HG02938 (cell line): Measurements from ENCODE around the gene STX8.

ENCODE experiments used
- ATAC-seq: cut with Tn5 transposase; IDR thresholded peaks from one replicate; pipeline ENCODE4 v1.9.1; 2021; ENCODE audit warnings: mild to moderate bottlenecking, moderate library complexity; ENCODE audit not compliant: unreplicated experiment

Gene STX8

DNA sequence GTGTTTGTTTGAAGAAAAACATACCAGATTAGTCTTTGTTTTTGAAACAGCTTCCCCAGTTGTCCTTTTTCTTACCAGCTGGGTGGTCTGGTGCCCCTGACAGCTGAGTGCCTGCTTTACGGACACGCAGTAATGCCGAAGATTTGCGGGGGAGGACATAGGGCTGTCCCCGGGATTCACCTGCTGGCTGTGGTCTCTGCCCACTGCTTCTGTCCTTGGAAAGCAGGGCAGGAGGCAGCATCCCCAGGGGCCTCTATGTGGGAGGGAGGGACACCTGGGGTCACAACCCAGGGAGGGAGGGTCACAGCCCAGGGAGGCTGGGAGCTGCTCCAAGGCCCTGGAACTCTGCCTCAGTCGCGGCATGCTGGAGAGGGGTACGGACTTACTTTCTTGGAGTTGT lies 332.6 kb downstream of the STX8 start:
- no peak for ATAC-seq

DNA sequence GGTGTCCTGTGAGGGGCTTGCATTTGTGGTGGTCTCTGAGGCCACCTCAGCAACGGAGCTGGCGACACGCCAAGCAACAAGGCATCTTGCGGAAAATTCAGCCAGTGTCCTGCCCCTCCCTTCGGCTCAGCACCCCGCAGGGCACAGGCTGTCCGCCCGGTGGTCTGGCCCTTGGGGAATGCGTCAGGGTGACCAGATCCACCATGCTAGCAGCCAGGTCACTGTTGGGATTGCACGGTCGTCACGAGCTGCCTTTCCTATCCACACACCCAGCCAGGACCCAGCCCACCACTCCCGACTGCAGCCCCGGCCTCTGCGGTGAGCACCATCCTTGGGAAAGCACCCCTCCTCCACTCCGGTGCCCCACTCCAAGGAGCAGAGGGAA lies 333.1 kb downstream of the STX8 start:
- ATAC-seq = no peak

DNA sequence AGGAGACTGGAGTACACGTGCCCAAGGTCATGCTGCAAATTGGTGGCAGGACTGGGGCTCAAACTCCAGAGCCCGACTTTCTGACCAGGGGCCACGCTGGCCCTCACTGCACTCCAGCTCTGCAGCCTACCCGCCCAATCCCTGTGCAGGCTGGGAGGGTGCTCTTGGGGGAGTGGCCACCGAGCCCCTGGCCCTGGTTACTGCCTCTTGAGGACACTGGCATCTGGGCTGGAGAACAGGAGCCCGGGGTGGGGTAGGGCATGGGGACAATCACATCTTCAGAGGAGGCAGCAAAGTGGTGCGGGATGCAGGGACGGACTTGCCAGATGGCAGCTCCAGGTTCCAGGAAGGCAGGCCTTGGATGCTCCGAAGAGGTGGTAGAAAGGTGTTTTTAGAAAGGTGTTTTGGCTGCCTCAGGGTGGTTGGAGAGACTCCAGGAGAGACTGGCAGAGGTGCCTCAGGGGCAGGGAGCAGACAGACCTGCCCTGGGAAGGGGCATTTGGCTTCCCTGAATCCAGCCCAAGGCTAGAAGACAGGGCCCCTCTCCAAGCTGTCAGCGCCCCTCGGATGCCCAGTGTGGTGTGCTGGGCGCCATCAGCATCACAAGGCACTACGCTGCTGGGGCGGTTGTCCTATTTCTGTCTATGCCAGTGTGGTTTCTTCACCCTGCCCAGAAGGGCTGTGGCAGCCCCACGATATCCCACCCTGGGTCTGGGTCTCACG lies 333.7 kb downstream of the STX8 start:
- ATAC-seq = no peak

DNA sequence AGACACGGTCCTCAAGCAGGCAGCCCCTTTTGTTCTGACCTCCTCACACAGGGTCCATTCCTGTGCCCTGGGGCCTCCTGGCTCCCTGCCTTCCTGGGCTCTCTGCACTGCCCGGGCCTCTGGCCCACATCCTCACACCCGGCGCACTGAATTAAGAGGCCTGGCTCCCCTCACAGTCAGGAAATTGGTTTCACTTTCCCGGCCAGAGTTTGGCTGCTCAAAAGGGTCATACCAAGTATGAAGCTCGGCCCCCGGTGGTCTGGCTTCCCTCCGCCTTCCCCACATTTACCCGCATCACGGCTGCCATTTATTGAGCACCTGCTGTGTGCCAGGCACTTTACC lies 334.3 kb downstream of the STX8 start:
- no peak for ATAC-seq

DNA sequence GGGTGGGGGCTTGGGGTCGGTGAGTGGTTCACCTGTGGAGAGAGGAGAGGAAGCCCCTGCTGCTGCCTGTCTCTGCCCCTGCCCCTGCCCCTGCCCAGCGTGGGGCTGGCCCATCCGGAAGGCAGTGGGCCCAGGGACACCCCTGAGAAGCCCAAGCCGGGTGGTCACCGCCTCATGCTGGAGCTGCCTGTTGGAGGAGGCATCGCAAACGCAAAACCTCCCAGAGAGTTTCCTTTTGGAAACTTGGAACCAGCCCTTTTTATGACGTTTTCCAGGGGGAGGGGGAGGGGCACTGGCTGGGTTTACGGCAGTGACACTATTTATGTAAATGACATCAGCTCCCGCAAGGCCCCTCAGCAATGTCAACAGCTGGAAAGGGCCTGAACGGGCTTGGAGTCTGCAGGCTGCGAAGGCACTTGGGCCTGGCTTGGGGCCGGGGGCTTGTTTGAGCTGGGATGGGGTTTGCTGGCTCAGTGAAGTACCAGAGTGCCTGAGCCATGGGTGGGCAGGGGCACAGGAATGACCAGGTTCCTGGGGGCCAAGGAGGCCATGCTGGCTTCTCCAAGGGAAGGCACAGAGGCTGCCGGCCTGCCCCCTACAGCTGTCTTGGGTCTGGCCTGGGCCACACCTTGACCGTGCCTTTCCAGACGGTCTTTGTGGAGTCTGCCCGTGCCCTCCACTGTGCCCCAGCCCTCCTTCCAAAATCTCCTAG lies 334.8 kb downstream of the STX8 start:
- no peak for ATAC-seq

DNA sequence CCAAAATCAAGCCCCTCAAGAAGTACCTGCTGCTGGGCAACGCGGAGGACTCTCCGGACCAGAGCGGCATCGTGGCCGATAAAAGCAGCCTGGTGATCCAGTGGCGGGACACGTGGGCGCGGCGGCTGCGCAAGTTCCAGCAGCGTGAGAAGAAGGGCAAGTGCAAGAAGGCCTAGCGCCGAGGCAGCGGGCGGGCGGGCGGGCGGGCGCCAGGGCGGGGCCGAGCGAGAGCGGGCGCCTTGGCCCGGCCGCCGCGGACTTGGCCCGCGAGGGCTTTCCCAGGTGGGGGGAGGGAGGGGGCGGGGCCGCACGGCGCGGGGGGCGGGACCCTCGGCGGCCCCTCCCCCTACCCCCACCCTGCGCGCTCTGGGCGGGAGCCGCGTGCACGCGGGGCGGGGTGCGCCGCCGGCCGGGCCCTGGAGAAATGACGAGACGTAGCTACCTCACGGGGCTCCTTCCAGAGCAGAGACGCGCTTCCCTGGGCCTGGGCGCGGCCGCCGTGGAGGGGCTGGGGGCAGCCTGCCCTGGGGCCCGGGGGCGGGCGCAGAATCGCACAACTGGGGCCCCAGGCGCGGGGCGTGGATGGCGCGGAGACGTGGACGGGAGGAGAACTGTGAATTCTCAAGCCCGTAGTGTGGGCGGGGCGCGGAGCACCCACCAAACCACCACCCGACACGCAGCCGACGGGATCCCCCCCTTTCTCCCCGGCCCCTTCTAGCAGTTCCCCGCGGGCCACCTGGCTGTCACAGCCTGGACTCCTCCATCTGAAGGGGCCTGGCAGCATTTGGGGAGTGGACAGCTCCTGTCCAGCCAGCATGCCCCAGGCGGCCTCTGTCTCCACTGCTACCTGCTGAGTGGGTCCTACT lies 335.6 kb downstream of the STX8 start:
- ATAC-seq = peak; percentile 65

DNA sequence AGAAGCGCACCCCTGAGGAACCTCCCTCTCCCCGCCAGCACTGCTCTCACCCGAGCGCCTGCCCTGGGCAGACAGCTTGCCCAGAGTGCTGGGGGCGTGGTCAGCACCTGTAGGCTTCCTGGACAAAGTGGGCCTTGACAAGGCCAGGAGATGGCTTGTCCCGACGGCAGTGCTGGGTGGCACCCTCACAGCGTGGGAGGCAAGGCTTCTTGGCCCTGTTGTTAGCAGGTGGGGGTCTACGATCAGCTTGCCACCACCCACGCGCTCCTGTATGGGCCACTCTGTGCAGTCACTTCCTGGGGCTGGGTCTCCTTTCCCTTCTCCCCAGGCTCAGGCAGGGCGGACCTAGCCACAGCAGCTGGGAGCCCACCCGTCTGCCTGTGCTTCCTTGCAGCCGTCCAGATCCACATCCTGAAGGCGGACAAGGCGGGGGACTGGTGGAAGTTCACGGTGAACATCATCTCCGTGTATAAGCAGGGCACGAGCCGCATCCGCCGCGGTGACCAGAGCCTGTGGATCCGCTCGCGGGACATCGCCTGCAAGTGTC lies 336.3 kb downstream of the STX8 start:
- ATAC-seq = no peak

DNA sequence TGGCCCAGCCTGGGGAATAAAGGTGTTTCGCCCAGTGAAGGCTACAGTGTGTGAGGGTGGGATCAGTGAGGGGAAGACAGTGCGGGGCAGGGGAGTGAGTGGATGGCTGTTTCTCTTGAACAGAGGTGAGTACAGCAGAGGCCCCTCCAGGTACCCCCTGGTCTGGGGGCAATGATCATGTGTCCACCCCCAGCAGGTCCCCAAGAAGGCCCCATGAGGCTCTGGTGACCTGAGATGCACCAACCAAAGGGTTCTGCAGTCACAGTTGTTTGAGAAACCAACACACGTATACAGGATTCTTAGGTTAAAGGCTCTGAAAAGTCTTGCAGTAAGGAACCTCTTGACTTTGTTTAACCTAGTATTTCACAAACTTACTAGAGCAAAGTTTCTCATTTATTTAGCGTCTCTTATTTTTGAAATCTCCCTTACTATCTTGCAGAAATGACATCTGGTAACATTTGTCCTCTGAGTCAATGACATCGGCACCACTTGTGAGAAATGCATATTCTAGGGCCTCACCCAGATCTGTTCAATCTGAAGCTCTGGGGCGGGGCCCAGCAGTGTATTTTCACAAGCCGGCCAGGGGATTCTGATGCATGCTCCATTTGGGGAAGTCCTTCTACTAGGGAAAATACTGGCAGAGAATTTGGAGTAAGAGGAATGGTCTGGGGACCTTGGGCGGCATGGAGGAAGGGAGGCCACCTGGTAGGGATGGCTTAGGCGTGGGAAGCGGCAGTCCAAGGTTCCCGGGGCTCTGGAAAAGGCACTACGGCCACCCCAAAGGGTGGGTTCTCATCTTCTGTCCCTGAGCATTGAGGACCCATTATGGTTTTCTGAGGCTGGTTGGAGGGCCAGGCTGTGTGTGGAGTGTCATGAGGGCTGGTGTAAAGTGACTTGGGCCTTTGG lies 337.0 kb downstream of the STX8 start:
- no peak for ATAC-seq

DNA sequence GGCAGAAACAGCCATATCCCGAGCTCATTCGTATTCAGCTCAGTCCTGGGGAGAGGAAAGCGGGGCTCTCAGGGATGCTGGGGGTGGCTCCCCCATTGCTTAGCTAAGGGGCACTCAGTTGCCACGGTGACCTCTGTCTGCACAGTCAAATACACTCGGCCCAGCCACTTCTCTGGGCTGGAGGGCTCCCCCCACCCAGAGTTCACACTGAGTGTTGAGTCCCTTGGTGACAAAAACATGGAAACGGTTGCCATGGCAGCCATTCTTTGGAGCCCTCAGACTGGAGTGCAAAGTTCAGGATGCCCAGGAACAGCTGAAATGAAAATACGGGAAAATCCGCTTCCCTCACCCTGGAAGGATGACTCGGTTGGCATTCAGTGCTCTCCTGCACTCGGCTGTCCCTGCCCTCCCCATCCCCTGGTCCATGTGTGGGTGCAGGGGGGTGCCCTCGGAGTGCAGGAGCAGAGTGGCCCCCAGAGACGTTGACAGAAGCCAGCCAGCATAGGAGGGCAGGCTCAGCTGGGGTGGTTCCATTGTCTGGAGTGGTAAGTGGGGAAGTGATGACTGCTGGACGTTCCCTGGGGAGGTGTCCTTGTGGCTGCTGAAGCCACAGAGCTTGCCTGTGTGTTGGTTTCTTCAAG lies 337.8 kb downstream of the STX8 start:
- ATAC-seq = no peak

DNA sequence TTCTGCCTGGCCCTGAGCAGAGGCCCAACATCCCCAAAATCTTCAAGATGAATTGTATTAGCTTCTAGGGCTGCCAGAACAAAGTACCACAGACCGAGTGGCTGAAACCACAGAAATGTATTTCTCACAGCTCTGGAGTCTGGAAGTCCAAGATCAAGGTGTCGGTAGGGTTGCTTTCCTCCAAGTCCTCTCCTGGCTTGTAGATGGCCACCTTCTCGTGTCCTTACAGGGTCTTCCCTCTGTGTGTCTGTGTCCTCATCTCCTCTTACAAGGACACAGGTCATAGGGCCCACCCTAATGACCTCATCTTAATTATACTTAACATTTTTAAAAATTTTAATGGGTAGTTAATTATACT lies 338.6 kb downstream of the STX8 start:
- ATAC-seq = no peak

DNA sequence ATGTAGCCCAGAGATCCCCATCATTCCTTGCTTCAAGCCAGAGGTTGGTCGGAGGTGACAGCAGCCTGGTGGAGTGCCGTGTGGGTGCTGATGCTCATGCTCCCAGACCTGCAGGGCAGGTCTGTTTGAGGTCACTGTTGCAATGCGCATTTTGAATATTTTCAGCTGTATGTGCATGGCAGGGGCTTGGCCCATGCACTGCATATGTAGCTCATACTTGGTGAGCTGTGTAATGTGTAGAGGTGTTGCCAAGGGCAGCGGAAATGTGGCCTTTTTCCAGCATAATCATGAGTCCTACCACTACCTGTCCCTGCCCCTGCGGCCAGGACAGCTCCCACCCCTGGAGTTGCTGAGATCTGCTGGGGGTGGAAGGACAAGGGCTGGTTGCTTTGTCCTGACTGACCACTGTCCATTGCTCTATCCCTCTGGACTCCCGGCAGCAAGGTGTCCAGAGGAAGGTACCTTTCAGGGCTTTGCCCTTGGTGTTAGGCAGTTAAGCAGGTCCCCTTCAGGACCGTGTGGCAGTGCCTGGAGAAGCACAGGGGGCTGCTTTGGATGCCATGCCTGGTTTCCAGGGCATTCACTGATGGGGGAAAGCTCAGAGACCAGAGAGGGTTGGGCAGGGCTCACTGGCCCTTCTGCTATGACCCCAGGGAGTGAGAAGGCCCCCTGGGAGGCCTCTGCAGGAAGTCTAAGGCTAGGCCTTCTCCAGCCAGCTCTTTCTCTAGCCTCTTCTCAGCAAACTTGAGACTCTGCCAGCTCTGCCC lies 339.2 kb downstream of the STX8 start:
- ATAC-seq = no peak

DNA sequence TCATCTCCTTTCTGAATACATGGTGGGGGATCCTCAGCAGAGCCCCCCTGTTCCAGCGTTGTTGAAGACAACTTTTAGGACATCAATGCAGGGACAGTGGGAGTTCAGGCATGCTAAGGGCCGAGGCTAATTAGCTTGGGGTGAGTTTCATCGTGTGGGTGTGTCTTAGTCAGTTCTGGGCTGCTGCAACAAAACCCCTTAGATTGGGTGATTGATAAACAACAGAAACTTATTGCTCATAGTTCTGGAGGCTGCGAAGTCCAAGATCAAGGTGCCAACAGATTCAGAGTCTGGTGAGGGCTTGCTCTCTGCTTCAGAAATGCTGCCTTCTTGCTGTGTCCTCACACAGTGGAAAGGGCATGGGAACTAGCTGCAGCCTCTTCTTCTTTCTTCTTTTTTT lies 340.3 kb downstream of the STX8 start:
- ATAC-seq = no peak

DNA sequence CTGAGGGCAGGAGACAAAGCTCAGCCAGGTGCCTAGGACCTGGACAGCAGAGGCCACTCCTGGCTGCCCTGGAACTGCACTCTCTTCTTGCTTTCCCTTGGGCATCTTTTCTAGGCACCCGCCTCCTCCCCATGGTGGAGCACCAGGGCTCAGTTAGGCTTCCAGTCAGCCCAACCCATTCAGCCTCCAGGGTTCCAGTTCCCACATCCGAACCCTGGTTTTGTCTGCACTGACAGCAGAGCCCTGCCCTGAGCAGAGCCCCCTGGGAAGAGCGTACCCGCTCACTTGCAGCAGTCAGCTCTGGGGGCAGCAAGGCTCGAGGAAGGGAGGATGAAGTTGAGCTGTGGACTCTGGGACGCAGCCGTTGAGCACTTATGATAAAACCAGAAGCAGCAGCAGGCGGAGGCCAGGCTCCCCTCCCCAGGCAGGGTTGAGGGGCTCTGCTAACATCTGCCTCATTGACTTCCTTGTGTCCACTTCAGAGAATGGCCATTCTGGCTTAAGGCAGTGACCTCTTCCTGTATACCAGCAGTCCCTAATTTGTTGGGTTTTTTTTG lies 341.2 kb downstream of the STX8 start:
- ATAC-seq = no peak

DNA sequence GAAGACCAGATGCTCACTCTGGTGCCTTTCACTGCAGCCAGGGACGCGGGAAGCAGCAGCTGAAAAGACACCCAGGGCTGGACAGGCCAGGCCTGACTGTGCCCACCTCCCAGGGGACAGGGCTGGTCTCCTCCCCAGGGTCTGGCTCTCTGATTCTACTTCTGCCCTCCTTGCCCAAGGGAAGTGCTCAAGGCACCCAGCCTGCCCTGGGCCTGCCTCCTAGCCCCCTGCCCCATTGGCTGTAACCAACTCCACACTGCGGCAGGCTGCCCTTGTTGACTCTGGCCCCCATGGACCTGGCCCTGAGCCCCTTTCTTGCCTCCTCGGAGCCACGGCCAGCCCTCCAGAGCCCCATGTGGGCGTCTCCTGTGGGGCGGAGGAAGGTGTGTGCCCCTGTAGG lies 341.9 kb downstream of the STX8 start:
- ATAC-seq = no peak

DNA sequence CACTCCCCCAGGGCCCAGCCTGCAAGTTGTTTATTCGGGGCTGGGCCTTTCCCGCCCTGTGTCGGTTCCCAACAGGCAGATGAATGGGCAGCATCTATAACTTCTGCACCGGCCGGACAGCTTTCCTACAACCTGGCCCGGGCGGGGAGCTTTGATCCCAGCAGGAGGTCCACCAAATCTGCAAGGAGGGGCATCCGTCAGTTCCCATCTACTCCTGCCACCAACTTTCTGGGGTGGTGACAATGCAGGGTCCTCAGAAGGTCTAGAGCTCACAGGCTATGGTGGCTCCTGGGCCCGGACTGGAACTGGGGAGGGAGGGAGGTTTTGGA lies 342.4 kb downstream of the STX8 start:
- no peak for ATAC-seq

DNA sequence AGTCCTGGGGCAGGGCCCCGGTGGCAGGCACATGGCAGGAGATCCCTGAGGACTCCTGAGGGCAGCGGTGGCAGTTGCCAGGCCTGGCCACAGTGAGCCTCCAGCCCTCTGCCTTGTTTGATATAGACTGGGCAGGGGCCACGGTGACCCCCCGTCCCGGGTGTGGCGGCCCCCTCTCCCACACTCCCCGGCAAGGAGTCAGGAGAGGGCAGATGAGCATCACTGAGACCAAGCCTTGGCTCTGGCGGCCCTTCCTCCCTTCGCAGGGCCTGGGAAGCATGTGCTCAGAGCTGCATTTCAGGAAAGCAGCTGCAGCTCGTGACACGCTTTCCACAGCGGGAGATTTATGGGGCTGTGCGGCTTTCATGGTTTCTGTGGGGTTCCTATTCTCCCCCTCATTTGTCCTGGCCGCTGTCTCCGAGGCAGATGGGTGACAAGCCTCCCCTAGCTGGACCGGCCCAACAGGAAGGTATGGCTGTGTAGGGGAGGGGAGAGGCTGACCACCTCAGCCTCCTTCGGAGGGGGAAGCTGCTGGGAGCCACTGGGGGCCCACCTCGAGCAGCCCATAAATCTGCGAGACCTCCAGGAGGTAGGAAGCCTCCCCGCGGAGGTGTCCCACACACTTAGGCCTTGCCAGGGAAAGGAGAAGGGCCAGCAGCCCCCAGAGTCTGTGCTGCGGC lies 342.9 kb downstream of the STX8 start:
- ATAC-seq = no peak

DNA sequence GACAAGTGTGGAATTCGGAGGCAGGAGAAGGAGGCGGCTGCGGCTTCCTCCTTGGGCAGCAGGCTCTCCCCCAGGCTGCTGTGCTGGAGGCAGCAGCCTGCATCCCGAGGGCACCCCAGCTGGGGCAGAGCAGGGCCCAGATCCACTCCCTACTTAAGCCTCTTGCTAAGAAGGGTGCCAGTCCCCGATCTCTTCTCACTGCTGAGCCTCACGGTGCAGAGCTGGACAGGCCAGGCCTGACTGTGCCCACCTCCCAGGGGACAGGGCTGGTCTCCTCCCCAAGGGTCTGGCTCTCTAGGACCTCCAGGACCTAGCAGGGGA lies 343.5 kb downstream of the STX8 start:
- no peak for ATAC-seq

DNA sequence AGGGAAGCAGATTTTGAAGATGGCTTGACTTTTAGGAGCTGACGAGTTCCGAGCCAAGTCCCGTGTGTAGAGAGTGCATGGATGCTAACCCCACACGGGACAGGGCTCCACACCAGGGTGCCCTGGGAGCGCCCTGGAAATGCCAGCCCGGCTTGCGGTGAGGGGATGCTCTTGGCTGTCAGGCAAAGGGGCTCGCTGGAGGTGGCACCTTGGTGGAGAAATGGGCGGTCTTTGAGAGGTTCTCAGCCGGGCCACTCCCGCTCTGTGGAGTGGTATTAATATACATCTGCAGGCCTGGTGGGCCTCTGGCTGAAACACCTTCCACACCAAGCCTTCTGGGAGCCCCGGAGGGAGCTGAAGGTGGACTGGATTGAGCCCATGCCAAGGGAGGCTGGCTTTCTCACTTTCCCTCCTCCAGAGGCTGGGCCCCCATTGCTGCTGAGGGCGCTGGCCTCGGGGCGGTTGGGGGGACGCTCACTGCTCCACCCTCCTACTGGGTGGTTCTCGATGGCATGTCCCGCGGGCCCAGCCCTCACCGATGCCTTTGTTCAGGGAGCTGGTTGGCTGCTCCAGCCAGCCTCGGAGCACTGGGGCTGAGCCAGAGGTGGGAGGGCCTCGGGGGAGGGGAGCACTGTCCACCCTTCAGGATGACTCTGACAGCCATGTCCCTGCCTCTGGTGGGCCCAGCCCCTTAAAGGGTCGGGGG lies 344.0 kb downstream of the STX8 start:
- no peak for ATAC-seq
